ENCODE measurements around the gene SLC38A3.

SLC38A3 gene

GRCh38 chr3:50254577-50255250 is 49.6 kb downstream of the SLC38A3 start:
- TF ChIP-seq ZNF274 (IDR thresholded peaks at IDR 0.05; ENCODE audit: low read depth, low read length) (no peak), SUZ12 (IDR thresholded peaks at IDR 0.05; ENCODE audit: extremely low read depth, insufficient read depth, insufficient read length) (no peak), YY1 (IDR thresholded peaks at IDR 0.05; ENCODE audit: insufficient read depth, insufficient read length) (no peak)
- Histone ChIP-seq H3K36me3 (ENCODE audit: insufficient read depth, insufficient read length, low read length) (peaks cover 93% of the 10 kb centered on the region), H3K9ac (ENCODE audit: insufficient read length, low read depth) (no peak overlapping the region), H3K4me1 (ENCODE audit: insufficient read depth, insufficient read length) (peaks cover 49% of the 10 kb centered on the region), H3K9me3 (ENCODE audit: insufficient read depth, low read length) (no peaks in the 10 kb centered on the region), H3K4me3 (ENCODE audit: insufficient read length, low read depth) (no peak overlapping the region), H3K27me3 (ENCODE audit: insufficient read depth, insufficient read length) (no peaks in the 10 kb centered on the region)
- no peak for DNase-seq (ENCODE audit: low read depth, low spot score)

- DNase-seq (ENCODE audit: low read depth, low spot score), result no peak
- Histone ChIP-seq H3K36me3 (ENCODE audit: insufficient read depth, insufficient read length, low read length) (peaks cover 88% of the 10 kb centered on the region), H3K27me3 (ENCODE audit: insufficient read depth, insufficient read length) (no peaks in the 10 kb centered on the region), H3K9ac (ENCODE audit: insufficient read length, low read depth) (no peak overlapping the region), H3K4me1 (ENCODE audit: insufficient read depth, insufficient read length) (peaks cover 48% of the 10 kb centered on the region), H3K4me3 (ENCODE audit: insufficient read length, low read depth) (no peak overlapping the region), H3K9me3 (ENCODE audit: insufficient read depth, low read length) (no peaks in the 10 kb centered on the region)
- TF ChIP-seq ZNF274 (IDR thresholded peaks at IDR 0.05; ENCODE audit: low read depth, low read length) (no peak), SUZ12 (IDR thresholded peaks at IDR 0.05; ENCODE audit: extremely low read depth, insufficient read depth, insufficient read length) (no peak), YY1 (IDR thresholded peaks at IDR 0.05; ENCODE audit: insufficient read depth, insufficient read length) (no peak)
Measured at GRCh38 chr3:50255251-50255615, 50.2 kb downstream of the SLC38A3 start.

GRCh38 chr3:50256978-50257890 is 52.2 kb downstream of the SLC38A3 start:
- TF ChIP-seq ZNF274 (IDR thresholded peaks at IDR 0.05; ENCODE audit: low read depth, low read length) (no peak), YY1 (IDR thresholded peaks at IDR 0.05; ENCODE audit: insufficient read depth, insufficient read length) (no peak), SUZ12 (IDR thresholded peaks at IDR 0.05; ENCODE audit: extremely low read depth, insufficient read depth, insufficient read length) (no peak)
- DNase-seq (ENCODE audit: low read depth, low spot score), result no peak
- Histone ChIP-seq H3K36me3 (ENCODE audit: insufficient read depth, insufficient read length, low read length) (peaks cover 71% of the 10 kb centered on the region), H3K27me3 (ENCODE audit: insufficient read depth, insufficient read length) (no peaks in the 10 kb centered on the region), H3K9me3 (ENCODE audit: insufficient read depth, low read length) (no peaks in the 10 kb centered on the region), H3K9ac (ENCODE audit: insufficient read length, low read depth) (peak overlapping the region; percentile 52), H3K4me3 (ENCODE audit: insufficient read length, low read depth) (no peak overlapping the region), H3K4me1 (ENCODE audit: insufficient read depth, insufficient read length) (peaks cover 48% of the 10 kb centered on the region)

- peaks cover 63% of the 10 kb centered on the region for H3K36me3 ChIP-seq (ENCODE audit: insufficient read depth, insufficient read length, low read length)
- H3K4me1 ChIP-seq (ENCODE audit: insufficient read depth, insufficient read length), result peaks cover 50% of the 10 kb centered on the region
- H3K4me3 ChIP-seq (ENCODE audit: insufficient read length, low read depth), result no peak overlapping the region
- no peak for TF ChIP-seq YY1 (IDR thresholded peaks at IDR 0.05; ENCODE audit: insufficient read depth, insufficient read length)
- TF ChIP-seq SUZ12 (IDR thresholded peaks at IDR 0.05; ENCODE audit: extremely low read depth, insufficient read depth, insufficient read length), result no peak
- TF ChIP-seq ZNF274 (IDR thresholded peaks at IDR 0.05; ENCODE audit: low read depth, low read length), result no peak
- no peaks in the 10 kb centered on the region for H3K27me3 ChIP-seq (ENCODE audit: insufficient read depth, insufficient read length)
- DNase-seq (ENCODE audit: low read depth, low spot score), result no peak
- peak overlapping the region; percentile 6 for H3K9ac ChIP-seq (ENCODE audit: insufficient read length, low read depth)
- H3K9me3 ChIP-seq (ENCODE audit: insufficient read depth, low read length), result no peaks in the 10 kb centered on the region
Measured at GRCh38 chr3:50258029-50258680, 53.1 kb downstream of the SLC38A3 start.

GRCh38 chr3:50258979-50259378 is 53.9 kb downstream of the SLC38A3 start:
- Histone ChIP-seq H3K4me1 (ENCODE audit: insufficient read depth, insufficient read length) (peaks cover 50% of the 10 kb centered on the region), H3K9ac (ENCODE audit: insufficient read length, low read depth) (no peak overlapping the region), H3K9me3 (ENCODE audit: insufficient read depth, low read length) (no peaks in the 10 kb centered on the region), H3K36me3 (ENCODE audit: insufficient read depth, insufficient read length, low read length) (peaks cover 57% of the 10 kb centered on the region), H3K27me3 (ENCODE audit: insufficient read depth, insufficient read length) (no peaks in the 10 kb centered on the region), H3K4me3 (ENCODE audit: insufficient read length, low read depth) (no peak overlapping the region)
- DNase-seq (ENCODE audit: low read depth, low spot score), result no peak
- TF ChIP-seq ZNF274 (IDR thresholded peaks at IDR 0.05; ENCODE audit: low read depth, low read length) (no peak), YY1 (IDR thresholded peaks at IDR 0.05; ENCODE audit: insufficient read depth, insufficient read length) (no peak), SUZ12 (IDR thresholded peaks at IDR 0.05; ENCODE audit: extremely low read depth, insufficient read depth, insufficient read length) (no peak)

- peaks cover 52% of the 10 kb centered on the region for H3K4me1 ChIP-seq (ENCODE audit: insufficient read depth, insufficient read length)
- H3K9ac ChIP-seq (ENCODE audit: insufficient read length, low read depth), result peak overlapping the region; percentile 36
- H3K9me3 ChIP-seq (ENCODE audit: insufficient read depth, low read length), result no peaks in the 10 kb centered on the region
- H3K4me3 ChIP-seq (ENCODE audit: insufficient read length, low read depth), result peak overlapping the region; percentile 45
- no peak for DNase-seq (ENCODE audit: low read depth, low spot score)
- H3K36me3 ChIP-seq (ENCODE audit: insufficient read depth, insufficient read length, low read length), result peaks cover 52% of the 10 kb centered on the region
- H3K27me3 ChIP-seq (ENCODE audit: insufficient read depth, insufficient read length), result no peaks in the 10 kb centered on the region
- no peak for TF ChIP-seq ZNF274 (IDR thresholded peaks at IDR 0.05; ENCODE audit: low read depth, low read length)
- TF ChIP-seq SUZ12 (IDR thresholded peaks at IDR 0.05; ENCODE audit: extremely low read depth, insufficient read depth, insufficient read length), result no peak
- TF ChIP-seq YY1 (IDR thresholded peaks at IDR 0.05; ENCODE audit: insufficient read depth, insufficient read length), result no peak
Measured at GRCh38 chr3:50259432-50260026, 54.5 kb downstream of the SLC38A3 start.

Data from NT2/D1 (cell line).